ENCODE results near the gene ZNF14. TPM values are rescaled to one million over a fixed set of nuclear protein-coding genes. Genes with fewer than 3 reads are reported as not detected.
A peak's percentile ranks its signal among the peaks of the same experiment; 100 is the strongest.
"Not testable (repeated sequence)": the region's sequence is repeated elsewhere in the genome, so short reads cannot be mapped to it uniquely, and the experiment has no call there.

ZNF14 gene
- total and polyA plus RNA-seq, 5 donors from 2014 or later, result 8.5 to 19.8 (median 11.8) TPM

DNA sequence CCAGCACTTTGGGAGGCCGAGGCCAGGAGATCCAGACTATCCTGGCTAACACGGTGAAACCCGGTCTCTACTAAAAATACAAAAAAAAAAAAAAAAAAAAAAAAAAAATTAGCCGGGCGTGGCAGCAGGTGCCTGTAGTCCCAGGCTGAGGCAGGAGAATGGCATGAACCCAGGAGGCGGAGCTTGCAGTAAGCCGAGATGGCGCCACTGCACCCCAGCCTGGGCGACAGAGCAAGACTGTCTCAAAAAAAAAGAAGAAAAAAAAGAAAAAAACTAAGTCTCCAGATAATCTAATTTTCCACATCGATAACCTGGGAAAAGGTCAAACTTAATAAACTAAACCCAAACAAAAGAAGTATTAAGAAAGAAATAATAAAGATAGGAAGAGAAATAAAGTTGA is 39.1 kb upstream of the ZNF14 start:
- H3K9me3 ChIP-seq (ENCODE audit: control insufficient read depth in 2 of 2, low read length in 2 of 2); H3K27me3 Mint-ChIP-seq; H3K4me3 ChIP-seq (ENCODE audit: low read depth, low read length); ATAC-seq (ENCODE audit: low read depth in 2 of 2); H3K36me3 ChIP-seq (ENCODE audit: control insufficient read depth, insufficient read depth, low read length); H3K27ac ChIP-seq (ENCODE audit: insufficient read depth, low read length, poor library complexity, severe bottlenecking); DNase-seq; H3K4me3 Mint-ChIP-seq; H3K27me3 ChIP-seq (ENCODE audit: control insufficient read depth, insufficient read depth, low read length); H3K9me3 Mint-ChIP-seq; H3K27ac Mint-ChIP-seq: not testable (repeated sequence)
- Mint-ChIP-seq H3K4me1 (peaks cover 6 to 25% (median 8%) of the 10 kb centered on the region in 4 donors), H3K36me3 (peaks cover 11% of the 10 kb centered on the region)
- peaks cover 10% of the 10 kb centered on the region for H3K4me1 ChIP-seq (ENCODE audit: control insufficient read depth, insufficient read depth, low read length, poor library complexity, severe bottlenecking)

DNA sequence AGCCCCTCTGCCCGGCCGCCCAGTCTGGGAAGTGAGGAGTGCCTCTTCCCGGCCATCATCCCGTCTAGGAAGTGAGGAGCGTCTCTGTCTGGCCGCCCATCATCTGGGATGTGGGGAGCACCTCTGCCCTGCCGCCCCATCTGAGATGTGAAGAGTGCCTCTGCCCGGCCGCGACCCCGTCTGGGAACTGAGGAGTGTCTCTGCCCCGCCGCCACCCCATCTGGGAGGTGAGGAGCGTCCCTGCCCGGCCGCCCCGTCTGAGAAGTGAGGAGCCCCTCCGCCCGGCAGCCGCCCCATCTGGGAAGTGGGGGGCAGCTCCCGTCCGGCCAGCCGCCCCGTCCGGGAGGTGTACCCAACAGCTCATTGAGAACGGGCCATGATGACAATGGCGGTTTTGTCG is 37.1 kb upstream of the ZNF14 start:
- H3K4me1 Mint-ChIP-seq; H3K27me3 Mint-ChIP-seq; DNase-seq; H3K27ac Mint-ChIP-seq; H3K27ac ChIP-seq (ENCODE audit: insufficient read depth, low read length, poor library complexity, severe bottlenecking); H3K4me1 ChIP-seq (ENCODE audit: control insufficient read depth, insufficient read depth, low read length, poor library complexity, severe bottlenecking); H3K36me3 ChIP-seq (ENCODE audit: control insufficient read depth, insufficient read depth, low read length); H3K27me3 ChIP-seq (ENCODE audit: control insufficient read depth, insufficient read depth, low read length); H3K9me3 Mint-ChIP-seq; ATAC-seq (ENCODE audit: low read depth in 2 of 2); H3K9me3 ChIP-seq (ENCODE audit: control insufficient read depth in 2 of 2, low read length in 2 of 2); H3K4me3 ChIP-seq (ENCODE audit: low read depth, low read length); H3K4me3 Mint-ChIP-seq: not testable (repeated sequence)
- peaks cover 11% of the 10 kb centered on the region for H3K36me3 Mint-ChIP-seq

DNA sequence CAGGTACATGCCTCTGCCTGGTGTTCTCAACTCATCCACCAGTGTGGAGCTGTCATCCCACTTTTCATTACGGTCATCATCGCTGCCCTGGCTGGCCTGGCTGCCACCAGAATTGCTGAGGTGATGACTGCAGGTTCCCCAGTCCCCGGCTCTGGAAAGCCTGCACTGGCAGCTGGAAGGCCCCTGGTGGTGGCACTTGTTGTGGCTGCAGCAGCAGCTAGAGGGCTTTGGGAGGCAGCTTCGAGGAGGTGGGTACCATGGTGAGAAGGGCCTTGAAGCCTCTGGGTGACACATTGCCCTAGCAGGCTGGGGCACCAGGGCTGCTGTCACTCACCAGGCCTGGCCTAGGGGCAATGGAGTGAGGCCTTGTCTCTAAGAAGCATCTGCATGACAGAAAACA is 25.3 kb upstream of the ZNF14 start:
- ATAC-seq (ENCODE audit: low read depth in 2 of 2), result no peak
- no peak overlapping the region for H3K4me3 Mint-ChIP-seq
- H3K4me3 ChIP-seq (ENCODE audit: low read depth, low read length), result no peak overlapping the region
- no peaks in the 10 kb centered on the region for H3K4me1 ChIP-seq (ENCODE audit: control insufficient read depth, insufficient read depth, low read length, poor library complexity, severe bottlenecking)
- no peak overlapping the region for H3K27ac ChIP-seq (ENCODE audit: insufficient read depth, low read length, poor library complexity, severe bottlenecking)
- H3K27me3 Mint-ChIP-seq, result no peaks in the 10 kb centered on the region
- no peaks in the 10 kb centered on the region for H3K27me3 ChIP-seq (ENCODE audit: control insufficient read depth, insufficient read depth, low read length)
- peaks cover 10% of the 10 kb centered on the region for H3K36me3 Mint-ChIP-seq
- H3K27ac Mint-ChIP-seq, result no peak overlapping the region
- peaks cover 0 to 2% (median 0%) of the 10 kb centered on the region in 4 donors for H3K4me1 Mint-ChIP-seq
- H3K36me3 ChIP-seq (ENCODE audit: control insufficient read depth, insufficient read depth, low read length), result no peaks in the 10 kb centered on the region
- no peaks in the 10 kb centered on the region for H3K9me3 ChIP-seq (ENCODE audit: control insufficient read depth in 2 of 2, low read length in 2 of 2)
- H3K9me3 Mint-ChIP-seq, result peaks cover 0 to 5% (median 0%) of the 10 kb centered on the region in 7 donors
- DNase-seq, result no peak

DNA sequence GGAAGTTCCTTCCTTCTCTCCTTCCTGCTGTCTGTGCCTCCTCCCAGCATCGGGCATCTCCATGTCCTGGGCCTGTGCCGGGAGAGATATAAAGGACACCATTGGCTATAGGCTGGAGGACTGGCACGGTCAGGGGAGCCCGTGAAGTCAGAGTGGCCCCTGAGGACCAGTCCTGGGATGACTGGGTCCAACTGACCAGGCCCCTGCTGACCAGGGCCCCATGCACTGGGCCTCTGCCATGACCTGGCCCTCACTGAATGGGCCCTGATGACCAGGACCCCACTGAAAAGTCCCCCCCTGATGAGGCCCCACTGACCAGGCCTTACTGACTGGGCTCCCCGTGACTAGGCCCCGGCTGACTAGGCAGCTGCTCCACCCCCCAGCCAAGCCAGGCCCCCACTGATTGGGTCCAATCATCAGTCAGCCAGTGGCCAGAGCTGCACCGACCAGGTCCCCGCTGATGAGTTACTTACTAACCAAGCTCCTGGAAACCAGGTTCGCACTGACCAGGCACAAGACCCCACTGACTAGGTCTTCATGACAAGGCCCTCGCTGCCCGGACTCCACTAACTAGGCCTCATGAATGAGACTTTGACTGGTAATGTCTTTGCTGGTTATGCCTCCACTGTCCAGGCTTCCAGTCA is 20.0 kb upstream of the ZNF14 start:
- H3K4me1 Mint-ChIP-seq, result no peaks in the 10 kb centered on the region
- no peaks in the 10 kb centered on the region for H3K9me3 ChIP-seq (ENCODE audit: control insufficient read depth in 2 of 2, low read length in 2 of 2)
- H3K4me3 ChIP-seq (ENCODE audit: low read depth, low read length), result no peak overlapping the region
- H3K9me3 Mint-ChIP-seq, result peaks cover 0 to 2% (median 0%) of the 10 kb centered on the region in 7 donors
- DNase-seq, result no peak
- peak overlapping the region in 1 of 3 donors; percentile 42 for H3K27ac Mint-ChIP-seq
- no peaks in the 10 kb centered on the region for H3K27me3 ChIP-seq (ENCODE audit: control insufficient read depth, insufficient read depth, low read length)
- H3K36me3 Mint-ChIP-seq, result no peaks in the 10 kb centered on the region
- H3K27ac ChIP-seq (ENCODE audit: insufficient read depth, low read length, poor library complexity, severe bottlenecking), result no peak overlapping the region
- no peaks in the 10 kb centered on the region for H3K36me3 ChIP-seq (ENCODE audit: control insufficient read depth, insufficient read depth, low read length)
- no peak for ATAC-seq (ENCODE audit: low read depth in 2 of 2)
- H3K27me3 Mint-ChIP-seq, result no peaks in the 10 kb centered on the region
- no peaks in the 10 kb centered on the region for H3K4me1 ChIP-seq (ENCODE audit: control insufficient read depth, insufficient read depth, low read length, poor library complexity, severe bottlenecking)
- no peak overlapping the region for H3K4me3 Mint-ChIP-seq

DNA sequence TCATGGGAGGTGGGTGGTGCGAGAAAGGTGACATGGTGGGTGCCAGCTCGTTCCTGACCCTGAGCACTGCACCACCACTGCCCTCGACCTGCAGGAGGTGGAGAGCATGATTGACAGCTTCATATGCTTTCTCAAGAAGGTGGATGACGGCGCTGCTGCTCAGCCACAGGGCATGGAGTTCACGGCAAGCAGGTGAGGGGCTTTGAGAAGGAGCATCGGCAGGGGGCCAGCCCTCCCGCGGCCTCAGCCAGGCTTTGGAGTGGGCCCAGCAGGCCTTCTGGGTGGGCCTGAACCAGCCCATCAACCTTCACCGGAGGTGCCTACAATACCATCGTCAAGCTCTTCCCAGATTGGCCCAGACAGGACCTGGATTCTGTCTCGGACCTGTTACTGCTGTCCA is 18.9 kb upstream of the ZNF14 start:
- no peaks in the 10 kb centered on the region for H3K4me1 Mint-ChIP-seq
- Histone ChIP-seq H3K4me3 (ENCODE audit: low read depth, low read length) (no peak overlapping the region), H3K4me1 (ENCODE audit: control insufficient read depth, insufficient read depth, low read length, poor library complexity, severe bottlenecking) (no peaks in the 10 kb centered on the region), H3K27ac (ENCODE audit: insufficient read depth, low read length, poor library complexity, severe bottlenecking) (no peak overlapping the region), H3K36me3 (ENCODE audit: control insufficient read depth, insufficient read depth, low read length) (no peaks in the 10 kb centered on the region), H3K27me3 (ENCODE audit: control insufficient read depth, insufficient read depth, low read length) (no peaks in the 10 kb centered on the region), H3K9me3 (ENCODE audit: control insufficient read depth in 2 of 2, low read length in 2 of 2) (no peaks in the 10 kb centered on the region)
- ATAC-seq (ENCODE audit: low read depth in 2 of 2) (no peak), DNase-seq (no peak)
- H3K36me3 Mint-ChIP-seq, result no peaks in the 10 kb centered on the region
- no peak overlapping the region for H3K27ac Mint-ChIP-seq
- H3K4me3 Mint-ChIP-seq, result no peak overlapping the region
- no peaks in the 10 kb centered on the region for H3K27me3 Mint-ChIP-seq
- peaks cover 0 to 2% (median 0%) of the 10 kb centered on the region in 7 donors for H3K9me3 Mint-ChIP-seq

DNA sequence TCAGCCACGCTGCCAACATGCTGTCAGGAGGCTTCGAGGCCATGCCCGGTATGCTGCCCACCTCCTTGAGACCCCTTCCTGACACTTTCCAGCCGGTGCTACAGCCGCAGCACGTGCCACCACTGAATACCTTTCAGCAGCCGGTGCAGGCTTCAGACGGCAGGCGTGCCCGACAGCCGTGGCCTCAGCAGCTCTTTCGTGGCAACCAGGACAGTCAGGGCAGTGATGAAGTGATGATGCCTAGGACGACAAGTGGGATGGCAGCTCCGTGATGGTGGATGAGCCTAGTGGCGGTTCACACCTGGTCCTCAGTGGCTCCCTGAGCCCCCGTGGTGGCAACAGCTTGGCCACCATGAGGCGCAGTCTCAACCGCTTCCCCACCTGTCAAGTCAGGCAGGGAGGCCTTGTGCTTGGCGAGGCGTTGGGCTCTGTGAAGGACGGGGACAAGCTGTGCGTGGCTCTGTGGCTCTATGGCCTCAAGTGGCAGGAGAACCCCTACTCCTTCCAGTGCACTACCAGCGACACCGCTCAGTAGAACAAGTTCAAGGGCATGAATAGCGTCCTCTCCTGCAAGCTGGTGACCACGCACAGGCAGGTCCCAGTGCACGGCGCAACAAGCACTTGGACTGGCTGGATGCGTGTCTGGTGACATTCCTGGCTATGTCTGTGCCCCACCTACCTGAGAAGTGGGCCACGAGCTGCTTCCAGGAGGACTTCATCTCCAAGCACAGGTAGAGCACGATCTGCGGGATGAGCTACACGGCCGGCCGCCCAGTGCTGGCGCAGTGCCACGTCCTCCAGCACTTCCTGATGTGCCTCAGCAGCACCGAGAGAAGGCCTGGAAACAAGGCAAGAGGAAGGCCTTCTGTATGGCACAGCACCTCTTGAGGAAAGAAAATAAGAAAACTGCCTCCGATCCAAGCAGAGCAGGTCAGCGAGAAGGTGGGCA is 18.2 kb upstream of the ZNF14 start:
- Histone ChIP-seq H3K36me3 (ENCODE audit: control insufficient read depth, insufficient read depth, low read length) (no peaks in the 10 kb centered on the region), H3K27ac (ENCODE audit: insufficient read depth, low read length, poor library complexity, severe bottlenecking) (no peak overlapping the region), H3K27me3 (ENCODE audit: control insufficient read depth, insufficient read depth, low read length) (no peaks in the 10 kb centered on the region), H3K9me3 (ENCODE audit: control insufficient read depth in 2 of 2, low read length in 2 of 2) (no peaks in the 10 kb centered on the region), H3K4me3 (ENCODE audit: low read depth, low read length) (no peak overlapping the region), H3K4me1 (ENCODE audit: control insufficient read depth, insufficient read depth, low read length, poor library complexity, severe bottlenecking) (no peaks in the 10 kb centered on the region)
- Mint-ChIP-seq H3K4me1 (no peaks in the 10 kb centered on the region), H3K27me3 (no peaks in the 10 kb centered on the region), H3K27ac (no peak overlapping the region), H3K4me3 (no peak overlapping the region), H3K36me3 (no peaks in the 10 kb centered on the region), H3K9me3 (peaks cover 0 to 2% (median 0%) of the 10 kb centered on the region in 7 donors)
- ATAC-seq (ENCODE audit: low read depth in 2 of 2) (no peak), DNase-seq (no peak)

DNA sequence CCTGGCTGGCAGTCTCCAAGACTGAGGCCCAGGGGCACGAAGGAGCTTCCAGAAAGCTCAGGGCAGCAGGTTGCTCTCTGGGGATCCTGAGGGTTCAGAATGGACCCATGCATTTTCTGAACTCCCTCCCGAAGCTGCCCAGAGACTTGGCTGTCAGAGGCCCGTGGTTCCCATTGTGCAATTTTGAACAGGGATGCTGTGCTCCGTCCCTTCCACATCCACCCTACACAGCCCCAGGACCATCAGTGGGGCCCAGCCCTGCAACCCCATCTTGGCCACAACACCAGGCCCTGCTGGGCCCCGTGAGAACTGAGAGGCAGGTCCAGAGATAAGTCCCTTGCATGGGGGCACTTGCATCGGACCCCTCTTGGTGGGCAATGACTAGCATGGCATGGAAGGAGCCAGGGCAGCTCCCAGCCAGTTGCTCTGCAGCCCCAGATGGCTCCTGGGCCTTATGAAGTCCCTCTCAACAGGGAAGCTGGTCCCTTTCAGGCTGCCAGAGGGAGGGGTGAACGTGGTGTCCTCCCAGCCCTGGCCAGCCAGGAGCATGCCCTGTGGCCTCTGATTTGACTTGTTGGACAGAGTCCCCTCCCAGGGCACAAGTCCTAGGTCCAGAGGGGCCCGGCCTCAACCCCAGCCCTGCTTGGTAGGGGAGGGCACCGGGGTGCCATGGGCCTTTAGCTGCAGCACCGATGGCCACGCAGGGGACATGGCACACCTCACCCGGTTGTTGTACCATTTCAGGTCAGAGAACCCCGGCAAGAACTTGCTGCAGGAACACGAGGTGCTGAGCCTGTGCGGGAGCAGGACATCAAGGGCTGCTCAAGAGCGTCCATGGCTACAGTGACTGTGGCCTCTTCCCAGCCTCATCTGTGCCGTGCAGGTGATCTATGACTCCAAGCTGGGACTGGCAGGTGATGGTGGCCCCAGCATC is 17.3 kb upstream of the ZNF14 start:
- Mint-ChIP-seq H3K36me3 (no peaks in the 10 kb centered on the region), H3K9me3 (peaks cover 0 to 2% (median 0%) of the 10 kb centered on the region in 7 donors), H3K4me3 (no peak overlapping the region), H3K27ac (no peak overlapping the region), H3K27me3 (no peaks in the 10 kb centered on the region), H3K4me1 (no peaks in the 10 kb centered on the region)
- Histone ChIP-seq H3K36me3 (ENCODE audit: control insufficient read depth, insufficient read depth, low read length) (no peaks in the 10 kb centered on the region), H3K9me3 (ENCODE audit: control insufficient read depth in 2 of 2, low read length in 2 of 2) (no peaks in the 10 kb centered on the region), H3K27ac (ENCODE audit: insufficient read depth, low read length, poor library complexity, severe bottlenecking) (no peak overlapping the region), H3K27me3 (ENCODE audit: control insufficient read depth, insufficient read depth, low read length) (no peaks in the 10 kb centered on the region), H3K4me1 (ENCODE audit: control insufficient read depth, insufficient read depth, low read length, poor library complexity, severe bottlenecking) (no peaks in the 10 kb centered on the region), H3K4me3 (ENCODE audit: low read depth, low read length) (no peak overlapping the region)
- DNase-seq, result no peak
- ATAC-seq (ENCODE audit: low read depth in 2 of 2), result no peak

Data from CD4-positive, CD25-positive, alpha-beta regulatory T cell (primary cell).